PC-9 (cell line): ENCODE data around the gene IFITM5. TPM values are rescaled to one million over a fixed set of nuclear protein-coding genes. Genes with fewer than 3 reads are reported as not detected.

Source experiments
- BruUV-seq: library from RNA; stranded (reverse); fragments of 400-500 nt; replicated peaks from 2 replicates; lab custom pipeline; 2021; lab: Mats Ljungman, UMichigan
- CTCF ChIA-PET: fragments of 300-600 bp; sonication (Branson Sonifier 250); formaldehyde crosslinking; loops from one replicate; lab custom pipeline; 2022; ENCODE audit warnings: antibody characterized with exemption; lab: Charles Lee
- POLR2A ChIA-PET: fragments of 300-600 bp; sonication (Branson Sonifier 250); formaldehyde crosslinking; loops from one replicate; lab custom pipeline; 2022; ENCODE audit warnings: antibody characterized with exemption; ENCODE audit not compliant: unreplicated experiment; lab: Charles Lee
- DNase-seq, 2 experiments: peaks; one replicate each; pipeline versions ENCODE4 v3.0.0 to v3.0.0-alpha.2; 2015 to 2022; ENCODE audit warnings: mixed read lengths in 1 of 2
- H2AFZ ChIP-seq: fragments of 200-600 bp; sonication (generic); 2 replicates; pipeline ENCODE4 v1.8.1; 2017; ENCODE audit warnings: antibody characterized with exemption
- H3F3A ChIP-seq: fragments of 200-600 bp; sonication (generic); 2 replicates; pipeline ENCODE4 v1.8.1; 2017; ENCODE audit warnings: antibody characterized with exemption, mild to moderate bottlenecking, low read depth; ENCODE audit not compliant: insufficient read depth
- H3K27ac ChIP-seq: fragments of 200-600 bp; sonication (generic); 2 replicates; pipeline ENCODE4 v1.6.1; 2016; ENCODE audit warnings: mixed run types
- H3K27me3 ChIP-seq: fragments of 200-600 bp; sonication (generic); 2 replicates; pipeline ENCODE4 v1.6.1; 2016; ENCODE audit warnings: low read depth, mixed run types; ENCODE audit not compliant: insufficient read depth
- H3K36me3 ChIP-seq: fragments of 200-600 bp; sonication (generic); 2 replicates; pipeline ENCODE4 v1.6.1; 2016; ENCODE audit warnings: low read depth, mixed run types
- H3K4me1 ChIP-seq: fragments of 200-600 bp; sonication (generic); replicated peaks from 2 replicates; pipeline ENCODE4 v1.6.1; 2016; ENCODE audit warnings: mixed run types; ENCODE audit not compliant: insufficient read depth
- H3K4me2 ChIP-seq: fragments of 200-600 bp; sonication (generic); 2 replicates; pipeline ENCODE4 v1.6.1; 2017; ENCODE audit warnings: mixed run types
- H3K4me3 ChIP-seq: fragments of 200-600 bp; sonication (generic); 2 replicates; pipeline ENCODE4 v1.6.1; 2016; ENCODE audit warnings: mixed run types
- H3K79me2 ChIP-seq: fragments of 200-600 bp; sonication (generic); 2 replicates; pipeline ENCODE4 v1.6.1; 2017; ENCODE audit warnings: low read depth, mixed run types
- H3K9me2 ChIP-seq: fragments of 200-600 bp; sonication (generic); 2 replicates; pipeline ENCODE4 v1.8.1; 2017; ENCODE audit warnings: mild to moderate bottlenecking; ENCODE audit not compliant: insufficient read depth
- H3K9me3 ChIP-seq: fragments of 200-600 bp; sonication (generic); 2 replicates; pipeline ENCODE4 v1.8.1; 2016; ENCODE audit warnings: low read depth; ENCODE audit not compliant: insufficient read depth
- H4K20me1 ChIP-seq: fragments of 200-600 bp; sonication (generic); 2 replicates; pipeline ENCODE4 v1.8.1; 2017; ENCODE audit not compliant: insufficient read depth
- CTCF ChIP-seq: fragments of 200-600 bp; sonication (generic); conservative IDR thresholded peaks from 2 replicates; pipeline ENCODE4 v1.6.1; 2017; ENCODE audit warnings: mixed run types, antibody characterized with exemption, mild to moderate bottlenecking, moderate library complexity
- EZH2 ChIP-seq: fragments of 200-600 bp; sonication (generic); IDR thresholded peaks from 2 replicates; pipeline ENCODE4 v1.8.0; 2017; ENCODE audit warnings: antibody characterized with exemption, low read depth
- intact Hi-C: fragments of 100-400 bp; cut with micrococcal nuclease; formaldehyde crosslinking; loops from one replicate; pipeline ENCODE4 v1.10.0; 2022; ENCODE audit not compliant: unreplicated experiment
- total RNA-seq: library from RNA; stranded (reverse); gene quantifications from 2 replicates; pipeline ENCODE4 v1.2.3, GENCODE V29; 2021

IFITM5 gene
- total RNA-seq, 1 experiment from 2014 or later, result not detected

DNA sequence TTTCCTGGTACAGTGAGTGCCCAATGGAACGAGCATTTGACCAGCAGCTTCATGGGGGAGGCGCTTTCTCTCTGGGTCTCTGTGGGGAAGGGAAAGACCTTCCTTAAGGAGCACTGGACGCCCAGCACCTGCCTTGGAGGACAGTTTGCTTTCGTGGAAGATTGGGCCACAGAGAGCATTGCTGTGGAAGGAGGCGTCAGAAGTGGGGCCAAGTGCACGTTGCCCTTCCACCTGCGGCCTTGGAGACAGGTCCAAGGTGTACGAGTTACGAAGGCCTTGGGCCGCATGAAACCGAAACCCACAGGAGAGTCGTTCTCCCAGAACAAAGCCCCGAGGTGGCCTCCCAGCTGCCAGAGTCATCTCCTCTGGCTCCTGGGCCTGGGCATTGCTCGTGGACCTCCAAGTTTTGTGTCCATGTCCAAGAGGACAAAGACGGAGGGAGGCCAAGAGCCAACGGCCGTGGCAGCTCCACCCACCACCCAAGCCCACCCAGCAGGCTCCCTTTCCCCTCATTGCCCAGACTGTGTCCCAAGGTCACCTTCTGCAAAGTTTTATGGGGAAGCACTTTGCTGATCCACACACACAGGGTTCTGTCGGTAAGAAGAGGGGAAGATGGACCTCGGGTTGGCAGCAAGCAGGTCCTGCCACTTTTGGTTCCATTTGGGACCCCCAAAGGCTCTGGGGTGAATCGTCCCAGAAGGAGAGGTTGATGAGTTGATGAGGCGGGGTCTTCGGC lies 27.0 kb downstream of the IFITM5 start:
- no peaks in the 10 kb centered on the region for H3F3A ChIP-seq
- CTCF ChIA-PET, result no interaction called here
- no peaks in the 10 kb centered on the region for H3K79me2 ChIP-seq
- H3K4me3 ChIP-seq, result no peak overlapping the region
- POLR2A ChIA-PET, result no interaction called here
- intact Hi-C loops, result no loop called here
- DNase-seq, result no peak
- H3K4me1 ChIP-seq, result no peaks in the 10 kb centered on the region
- H3K4me2 ChIP-seq, result no peak overlapping the region
- H3K27me3 ChIP-seq, result no peaks in the 10 kb centered on the region
- no peaks in the 10 kb centered on the region for H3K36me3 ChIP-seq
- no peaks in the 10 kb centered on the region for H4K20me1 ChIP-seq
- BruUV-seq, result no TSS peak
- H3K9me2 ChIP-seq, result no peaks in the 10 kb centered on the region
- no peak overlapping the region for H2AFZ ChIP-seq
- H3K27ac ChIP-seq, result no peak overlapping the region
- H3K9me3 ChIP-seq, result no peaks in the 10 kb centered on the region
- TF ChIP-seq EZH2, result no peak
- TF ChIP-seq CTCF, result no peak

- no peak for TF ChIP-seq EZH2
- no peak for TF ChIP-seq CTCF
- intact Hi-C loops, result no loop called here
- no peaks in the 10 kb centered on the region; the same call in 1 of the 2 replicates for H3F3A ChIP-seq
- BruUV-seq, result no TSS peak
- H3K4me3 ChIP-seq, result no peak overlapping the region
- no peak overlapping the region for H2AFZ ChIP-seq
- POLR2A ChIA-PET, result no interaction called here
- no peaks in the 10 kb centered on the region for H3K36me3 ChIP-seq
- no peaks in the 10 kb centered on the region for H3K9me3 ChIP-seq
- H3K79me2 ChIP-seq, result no peaks in the 10 kb centered on the region
- DNase-seq, result no peak
- no peaks in the 10 kb centered on the region for H4K20me1 ChIP-seq
- H3K9me2 ChIP-seq, result no peaks in the 10 kb centered on the region
- no peaks in the 10 kb centered on the region for H3K4me1 ChIP-seq
- CTCF ChIA-PET, result no interaction called here
- H3K27ac ChIP-seq, result no peak overlapping the region
- no peak overlapping the region for H3K4me2 ChIP-seq
- H3K27me3 ChIP-seq, result no peaks in the 10 kb centered on the region
Observed at GRCh38 chr11:271319-271715, 28.0 kb downstream of the IFITM5 start.

GRCh38 chr11:270451-271318 lies 28.6 kb downstream of the IFITM5 start:
- intact Hi-C loops, result no loop called here
- no peak for DNase-seq
- Histone ChIP-seq H3K36me3 (no peaks in the 10 kb centered on the region), H4K20me1 (no peaks in the 10 kb centered on the region), H3K4me2 (no peak overlapping the region), H3K27me3 (no peaks in the 10 kb centered on the region), H3K4me3 (no peak overlapping the region), H3K9me3 (no peaks in the 10 kb centered on the region), H3K4me1 (no peaks in the 10 kb centered on the region), H3K79me2 (no peaks in the 10 kb centered on the region), H2AFZ (no peak overlapping the region), H3K9me2 (no peaks in the 10 kb centered on the region), H3K27ac (no peak overlapping the region), H3F3A (no peaks in the 10 kb centered on the region; the same call in 1 of the 2 replicates)
- ChIA-PET CTCF (no interaction called here), POLR2A (no interaction called here)
- TF ChIP-seq EZH2 (no peak), CTCF (no peak)
- no TSS peak for BruUV-seq
